BLaER1 (cell line): ENCODE data around the gene CD37.
"Not testable (repeated sequence)": the region's sequence is repeated elsewhere in the genome, so short reads cannot be mapped to it uniquely, and the experiment has no call there.

Experiments
- H3K27ac ChIP-seq: shearing (Covaris generic); formaldehyde crosslinking; 2 replicates; pipeline ENCODE4 v1.8.1; 2022
- H3K27me3 ChIP-seq: shearing (Covaris generic); formaldehyde crosslinking; 2 replicates; pipeline ENCODE4 v1.8.1; 2022
- H3K36me3 ChIP-seq: shearing (Covaris generic); formaldehyde crosslinking; 2 replicates; pipeline ENCODE4 v1.8.1; 2022
- H3K4me1 ChIP-seq: shearing (Covaris generic); formaldehyde crosslinking; 2 replicates; pipeline ENCODE4 v1.8.1; 2022
- H3K4me2 ChIP-seq: shearing (Covaris generic); formaldehyde crosslinking; 2 replicates; pipeline ENCODE4 v1.8.1; 2022
- H3K4me3 ChIP-seq: shearing (Covaris generic); formaldehyde crosslinking; 2 replicates; pipeline ENCODE4 v1.8.1; 2022
- H3K9ac ChIP-seq: shearing (Covaris generic); formaldehyde crosslinking; 2 replicates; pipeline ENCODE4 v1.8.1; 2022
- H3K9me3 ChIP-seq: shearing (Covaris generic); formaldehyde crosslinking; 2 replicates; pipeline ENCODE4 v1.8.1; 2022
- H4K20me1 ChIP-seq: shearing (Covaris generic); formaldehyde crosslinking; 2 replicates; pipeline ENCODE4 v1.8.1; 2022
- Cebpa-rat ChIP-seq: shearing (Covaris generic); IDR thresholded peaks from 2 replicates; pipeline ENCODE4 v1.8.1; 2022

CD37 gene

GRCh38 chr19:49301866-49302252 is 33.3 kb upstream of the CD37 start:
- Histone ChIP-seq H3K27me3 (no peaks in the 10 kb centered on the region), H3K9me3 (no peaks in the 10 kb centered on the region), H3K4me1 (no peaks in the 10 kb centered on the region), H4K20me1 (no peaks in the 10 kb centered on the region), H3K4me3 (no peak overlapping the region), H3K36me3 (no peaks in the 10 kb centered on the region), H3K4me2 (no peak overlapping the region), H3K9ac (no peak overlapping the region), H3K27ac (no peak overlapping the region)
- TF ChIP-seq Cebpa-rat = no peak

- not testable (repeated sequence) for H3K36me3 ChIP-seq, H3K27me3 ChIP-seq, H3K27ac ChIP-seq, H3K9me3 ChIP-seq, H3K4me1 ChIP-seq, H3K4me2 ChIP-seq, H4K20me1 ChIP-seq, H3K4me3 ChIP-seq, H3K9ac ChIP-seq
These were observed 28.5 kb upstream of the CD37 start for GRCh38 chr19:49306734-49307133.

GRCh38 chr19:49309087-49309486 is 26.1 kb upstream of the CD37 start:
- Histone ChIP-seq H3K4me2 (no peak overlapping the region), H3K9me3 (no peaks in the 10 kb centered on the region), H3K27me3 (no peaks in the 10 kb centered on the region), H3K4me1 (no peaks in the 10 kb centered on the region), H3K27ac (no peak overlapping the region), H4K20me1 (no peaks in the 10 kb centered on the region), H3K4me3 (no peak overlapping the region), H3K36me3 (no peaks in the 10 kb centered on the region), H3K9ac (no peak overlapping the region)
- no peak for TF ChIP-seq Cebpa-rat

- H3K4me1 ChIP-seq = no peaks in the 10 kb centered on the region
- no peak overlapping the region for H3K27ac ChIP-seq
- H3K4me2 ChIP-seq = no peak overlapping the region
- H3K27me3 ChIP-seq = no peaks in the 10 kb centered on the region
- no peak overlapping the region for H3K9ac ChIP-seq
- H3K4me3 ChIP-seq = no peak overlapping the region
- no peak for TF ChIP-seq Cebpa-rat
- H4K20me1 ChIP-seq = no peaks in the 10 kb centered on the region
- H3K9me3 ChIP-seq = peaks cover 27% of the 10 kb centered on the region
- no peaks in the 10 kb centered on the region for H3K36me3 ChIP-seq
These were observed 20.1 kb upstream of the CD37 start for GRCh38 chr19:49315111-49315510.

GRCh38 chr19:49316284-49316683 is 18.9 kb upstream of the CD37 start:
- no peak for TF ChIP-seq Cebpa-rat
- no peaks in the 10 kb centered on the region for H3K36me3 ChIP-seq

GRCh38 chr19:49318296-49318695 is 16.9 kb upstream of the CD37 start:
- H3K9ac ChIP-seq = no peak overlapping the region
- no peaks in the 10 kb centered on the region for H3K4me1 ChIP-seq
- no peak overlapping the region for H3K4me3 ChIP-seq
- H3K9me3 ChIP-seq = peaks cover 34% of the 10 kb centered on the region
- no peaks in the 10 kb centered on the region for H4K20me1 ChIP-seq
- no peak overlapping the region for H3K4me2 ChIP-seq
- no peaks in the 10 kb centered on the region for H3K36me3 ChIP-seq
- no peak for TF ChIP-seq Cebpa-rat
- H3K27ac ChIP-seq = no peak overlapping the region
- H3K27me3 ChIP-seq = no peaks in the 10 kb centered on the region

More at GRCh38 chr19:49316284-49316683, 18.9 kb upstream of the CD37 start:
- Histone ChIP-seq H3K27ac (no peak overlapping the region), H3K9ac (no peak overlapping the region), H3K4me2 (no peak overlapping the region), H3K27me3 (no peaks in the 10 kb centered on the region), H3K9me3 (peaks cover 27% of the 10 kb centered on the region), H3K4me3 (no peak overlapping the region), H3K4me1 (no peaks in the 10 kb centered on the region), H4K20me1 (no peaks in the 10 kb centered on the region)

GRCh38 chr19:49324801-49325576 is 10.2 kb upstream of the CD37 start, which contains the start of gene SLC6A16:
SLC6A16 (minus strand) TSS chr19:49325191; CDS start chr19:49311347, 13,844 bp downstream.
- H4K20me1 ChIP-seq = no peaks in the 10 kb centered on the region
- H3K27ac ChIP-seq = no peak within 1 kb of the TSS
- H3K4me2 ChIP-seq = no peak within 1 kb of the TSS
- TF ChIP-seq Cebpa-rat = no peak
- H3K36me3 ChIP-seq = no peaks in the 10 kb centered on the region
- H3K9me3 ChIP-seq = peaks cover 16% of the 10 kb centered on the region
- H3K4me1 ChIP-seq = peaks cover 29% of the 10 kb centered on the region
- H3K9ac ChIP-seq = no peak within 1 kb of the TSS
- H3K27me3 ChIP-seq = no peaks in the 10 kb centered on the region
- H3K4me3 ChIP-seq = no peak within 1 kb of the TSS

GRCh38 chr19:49325756-49326155 is 9.4 kb upstream of the CD37 start:
- H3K4me2 ChIP-seq, H3K27me3 ChIP-seq, H3K4me3 ChIP-seq, H3K36me3 ChIP-seq, H3K27ac ChIP-seq, H4K20me1 ChIP-seq, H3K9ac ChIP-seq: not testable (repeated sequence)
- Histone ChIP-seq H3K9me3 (peaks cover 16% of the 10 kb centered on the region), H3K4me1 (peaks cover 30% of the 10 kb centered on the region)

- no peak overlapping the region for H3K4me3 ChIP-seq
- H3K9ac ChIP-seq = no peak overlapping the region
- TF ChIP-seq Cebpa-rat = no peak
- no peaks in the 10 kb centered on the region for H3K27me3 ChIP-seq
- H3K9me3 ChIP-seq = peaks cover 16% of the 10 kb centered on the region
- H3K4me2 ChIP-seq = no peak overlapping the region
- no peak overlapping the region for H3K27ac ChIP-seq
- peaks cover 33% of the 10 kb centered on the region for H3K4me1 ChIP-seq
- H3K36me3 ChIP-seq = no peaks in the 10 kb centered on the region
- H4K20me1 ChIP-seq = no peaks in the 10 kb centered on the region
These were observed 9.0 kb upstream of the CD37 start for GRCh38 chr19:49326165-49326704.

- Histone ChIP-seq H3K27me3 (no peaks in the 10 kb centered on the region), H3K4me1 (peaks cover 50% of the 10 kb centered on the region), H3K9ac (no peak overlapping the region), H3K4me2 (no peak overlapping the region), H3K36me3 (no peaks in the 10 kb centered on the region), H3K9me3 (peaks cover 11% of the 10 kb centered on the region), H3K4me3 (no peak overlapping the region), H4K20me1 (no peaks in the 10 kb centered on the region), H3K27ac (no peak overlapping the region)
- TF ChIP-seq Cebpa-rat = no peak
These were observed 7.2 kb upstream of the CD37 start for GRCh38 chr19:49327878-49328544.
